Measurements from ENCODE around the gene BARHL1.

BARHL1 gene

DNA sequence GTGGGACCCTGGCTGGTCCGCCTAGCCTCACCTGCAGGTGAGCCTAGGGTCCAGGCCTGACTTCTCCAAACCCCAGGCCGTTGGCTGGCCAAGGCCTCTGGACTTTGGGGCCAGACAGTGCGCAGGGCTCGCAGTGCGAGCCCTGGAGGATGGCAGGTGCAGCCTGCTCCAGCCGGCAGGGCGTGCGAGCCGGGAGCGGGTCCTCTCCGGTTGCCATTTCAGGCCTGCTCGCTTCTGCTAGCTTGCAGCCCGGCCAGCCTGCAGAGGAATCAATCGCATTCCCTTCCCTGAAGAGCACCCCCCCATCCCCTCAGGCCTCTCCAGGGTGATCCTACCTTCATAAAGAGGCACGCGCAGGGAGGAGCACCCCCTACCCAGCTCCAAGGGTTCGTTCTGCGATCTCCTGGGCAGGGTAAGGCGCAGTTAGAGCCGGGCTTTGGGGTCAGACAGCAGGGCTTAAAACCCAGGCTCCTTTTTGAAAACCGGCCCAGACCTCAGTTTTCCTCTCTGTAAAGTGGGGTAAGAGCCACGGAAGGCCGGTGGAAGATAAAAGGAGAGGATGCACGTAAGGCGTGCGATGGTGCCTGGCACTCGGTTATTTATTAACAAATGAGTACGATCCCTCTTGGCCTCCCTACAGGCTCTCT lies 6.2 kb downstream of the BARHL1 start:
- DNase-seq, result no peak

DNA sequence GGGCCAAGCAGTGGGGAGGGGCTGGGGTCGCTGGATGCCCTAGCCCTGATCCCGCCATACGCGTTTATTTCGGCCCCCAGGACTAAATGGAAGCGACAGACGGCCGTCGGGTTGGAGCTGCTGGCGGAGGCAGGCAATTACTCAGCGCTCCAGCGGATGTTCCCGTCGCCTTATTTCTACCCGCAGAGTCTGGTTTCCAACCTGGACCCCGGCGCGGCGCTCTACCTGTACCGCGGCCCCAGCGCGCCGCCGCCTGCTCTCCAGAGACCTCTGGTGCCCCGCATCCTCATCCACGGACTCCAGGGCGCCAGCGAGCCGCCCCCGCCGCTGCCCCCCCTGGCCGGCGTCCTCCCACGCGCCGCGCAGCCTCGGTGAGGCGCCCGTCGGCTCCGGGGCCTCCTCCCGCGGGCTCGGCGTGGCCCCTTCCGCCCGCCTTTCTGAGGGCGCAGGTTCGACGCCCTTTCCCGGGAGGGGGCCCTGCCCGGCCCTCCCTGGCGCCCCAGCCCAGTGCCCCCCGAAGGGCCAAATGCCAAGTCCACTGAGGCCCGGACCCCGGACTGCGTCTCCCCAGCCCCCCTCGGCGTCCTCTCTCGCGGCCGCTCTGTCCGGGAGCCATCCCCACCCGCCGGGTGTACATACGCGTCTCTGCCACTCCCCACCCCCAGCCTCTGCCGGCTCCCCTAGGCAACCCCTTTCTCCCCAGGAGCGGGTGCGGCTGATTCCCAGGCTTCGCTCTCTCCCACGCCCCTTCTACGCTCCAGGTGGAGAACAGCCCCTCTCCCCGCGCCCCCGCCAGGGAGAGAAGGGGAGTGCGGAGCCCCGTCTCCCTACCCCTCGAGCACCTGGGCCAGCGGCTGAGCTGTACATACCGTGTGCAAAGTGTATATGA lies 7.0 kb downstream of the BARHL1 start:
- no peak for DNase-seq

- DNase-seq, result no peak
These were observed 7.6 kb downstream of the BARHL1 start for GRCh38 chr9:132590037-132590317.

DNA sequence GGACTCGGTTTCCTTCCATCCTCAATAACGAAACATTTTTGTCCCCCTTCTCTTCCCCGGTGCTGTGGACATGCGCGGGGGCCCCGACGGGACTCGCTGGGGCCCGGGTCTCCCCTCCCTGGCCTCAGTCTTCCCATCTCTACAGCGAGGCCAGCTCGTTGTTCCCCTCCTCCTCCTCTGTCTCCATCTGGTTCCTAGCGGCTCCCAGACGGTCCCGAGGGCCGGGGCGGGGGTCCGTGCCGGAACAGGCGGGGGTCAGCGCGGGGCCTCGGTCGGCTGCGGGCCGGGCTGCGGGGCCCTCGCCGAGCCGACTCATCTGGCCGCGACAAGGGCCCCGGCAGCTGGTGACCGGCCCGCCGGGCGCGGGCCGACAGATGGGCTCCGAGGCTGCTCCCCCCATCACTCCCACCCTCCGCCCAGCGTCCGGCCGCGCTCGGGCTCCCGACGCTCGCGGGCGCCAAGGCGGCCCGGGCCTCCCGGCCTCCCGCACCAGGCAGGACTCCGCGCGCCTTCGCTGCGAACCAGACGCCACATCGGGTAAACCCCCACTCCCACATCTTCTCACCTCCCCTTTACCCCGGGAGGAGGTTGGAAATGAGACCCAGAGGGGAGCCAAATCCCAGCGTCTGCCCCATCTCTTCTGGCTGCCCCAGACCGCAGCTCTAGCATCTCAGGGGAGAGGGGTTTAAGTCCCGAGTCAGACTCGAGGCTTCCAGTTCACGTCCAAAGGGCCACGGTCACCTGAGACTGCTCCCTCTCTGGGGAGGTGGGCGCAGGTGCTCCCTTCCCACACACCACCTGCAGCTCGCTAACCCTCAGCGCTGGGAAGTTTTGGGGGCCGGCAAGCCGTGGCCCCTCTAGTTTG lies 8.1 kb downstream of the BARHL1 start:
- no peak for DNase-seq

DNA sequence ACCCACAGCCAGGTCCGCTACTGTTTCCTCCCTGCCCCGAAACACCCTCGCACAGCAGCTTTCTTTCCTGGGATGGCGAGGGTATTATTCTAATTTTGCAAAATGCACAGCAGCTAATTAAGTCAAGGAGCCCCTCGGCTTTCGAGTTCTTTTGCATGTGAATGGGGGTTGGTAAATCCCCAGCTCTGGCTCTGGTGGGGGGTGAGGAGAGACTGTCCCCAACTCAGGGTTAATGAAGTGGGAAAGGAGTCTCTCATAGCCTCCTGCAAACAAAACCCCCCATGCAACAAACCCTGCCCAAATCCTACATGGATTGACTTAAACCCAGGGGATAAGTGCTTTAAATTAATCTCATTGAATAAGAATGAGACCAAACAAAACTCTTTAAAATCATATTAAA lies 8.8 kb downstream of the BARHL1 start:
- no peak for DNase-seq

DNA sequence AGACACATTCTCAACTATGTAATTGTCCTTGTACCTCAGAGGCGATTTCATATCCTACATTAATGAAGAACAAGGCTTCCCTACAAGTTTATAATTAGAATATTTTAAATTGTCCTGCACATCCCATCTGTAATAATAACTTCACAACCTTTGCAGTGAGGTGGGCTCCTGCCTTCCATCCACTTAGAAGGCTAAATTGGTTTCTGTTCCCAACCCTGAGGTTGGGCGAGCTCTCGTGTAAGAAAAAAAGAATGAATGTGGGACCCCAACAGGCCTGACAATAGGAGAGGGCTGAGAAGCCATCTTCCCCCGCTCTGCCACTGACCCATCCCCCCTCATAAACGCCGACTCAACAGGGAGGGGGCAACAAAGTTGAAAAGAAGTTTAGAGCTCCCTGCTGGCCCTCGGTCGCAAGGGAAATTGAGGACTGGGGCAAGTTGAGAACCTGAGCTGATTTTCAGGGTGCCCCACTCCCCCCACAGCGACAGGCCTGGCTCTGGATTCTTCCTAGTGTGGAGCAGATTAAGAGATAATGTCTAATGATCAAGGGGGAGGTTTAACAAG lies 9.4 kb downstream of the BARHL1 start:
- no peak for DNase-seq

GRCh38 chr9:132592451-132592850 lies 10.0 kb downstream of the BARHL1 start:
- DNase-seq, result no peak

DNA sequence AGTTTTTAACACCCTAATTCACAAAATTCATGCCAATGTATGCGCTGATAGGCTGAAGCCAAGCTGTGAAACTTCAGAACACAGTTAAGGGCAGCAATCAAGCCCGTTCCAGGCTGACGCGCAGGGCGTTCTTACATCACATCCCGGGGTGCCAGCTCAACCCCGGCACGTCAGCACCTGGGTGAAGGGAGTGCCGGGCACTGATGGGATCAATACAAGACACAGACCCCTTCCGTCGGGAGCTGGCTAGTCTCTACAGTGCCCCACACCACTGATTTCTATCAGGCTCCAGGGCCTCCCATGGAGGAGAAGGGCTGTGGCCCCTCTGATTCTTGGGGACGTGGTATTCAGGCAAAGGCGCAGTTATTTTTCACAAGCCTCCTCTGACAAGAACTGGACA lies 12.0 kb downstream of the BARHL1 start:
- no peak for DNase-seq

DNA sequence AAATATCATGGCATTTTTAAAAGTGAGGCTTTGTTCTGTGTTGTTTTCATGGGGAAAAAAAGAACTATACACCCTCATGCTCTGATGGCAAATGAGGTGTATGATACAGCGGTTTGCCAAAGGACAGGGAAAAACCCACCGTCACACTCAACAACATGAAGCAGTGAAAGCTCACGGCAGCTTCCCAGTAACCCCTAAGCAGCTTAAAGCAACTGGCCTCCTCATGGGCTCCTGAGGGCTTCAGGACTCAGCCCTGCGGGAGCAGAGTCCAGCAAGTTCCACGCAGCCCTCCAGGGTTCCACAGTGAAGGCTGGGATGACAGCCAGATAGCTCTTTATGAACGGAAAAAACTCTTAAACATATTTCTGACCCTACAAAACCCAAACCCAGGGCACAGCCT lies 12.9 kb downstream of the BARHL1 start:
- no peak for DNase-seq

DNA sequence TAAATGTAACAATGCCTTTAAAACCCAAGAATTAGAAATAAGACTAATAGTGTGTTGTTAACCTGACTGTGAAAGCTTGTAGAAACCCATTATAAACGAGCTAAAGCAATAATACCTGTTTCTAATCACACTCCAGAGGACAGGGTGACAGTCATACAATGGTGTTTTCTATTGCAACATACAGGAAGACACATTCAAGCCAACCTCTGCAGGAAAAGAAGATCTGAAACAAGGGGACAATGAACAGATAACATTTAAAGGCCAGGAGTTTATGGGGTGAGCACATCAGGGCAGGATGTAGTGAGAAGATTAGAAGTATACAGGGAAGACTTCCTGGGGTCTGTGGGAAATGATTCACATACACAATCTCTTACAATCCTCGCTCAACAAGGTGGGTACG lies 13.8 kb downstream of the BARHL1 start:
- no peak for DNase-seq

DNA sequence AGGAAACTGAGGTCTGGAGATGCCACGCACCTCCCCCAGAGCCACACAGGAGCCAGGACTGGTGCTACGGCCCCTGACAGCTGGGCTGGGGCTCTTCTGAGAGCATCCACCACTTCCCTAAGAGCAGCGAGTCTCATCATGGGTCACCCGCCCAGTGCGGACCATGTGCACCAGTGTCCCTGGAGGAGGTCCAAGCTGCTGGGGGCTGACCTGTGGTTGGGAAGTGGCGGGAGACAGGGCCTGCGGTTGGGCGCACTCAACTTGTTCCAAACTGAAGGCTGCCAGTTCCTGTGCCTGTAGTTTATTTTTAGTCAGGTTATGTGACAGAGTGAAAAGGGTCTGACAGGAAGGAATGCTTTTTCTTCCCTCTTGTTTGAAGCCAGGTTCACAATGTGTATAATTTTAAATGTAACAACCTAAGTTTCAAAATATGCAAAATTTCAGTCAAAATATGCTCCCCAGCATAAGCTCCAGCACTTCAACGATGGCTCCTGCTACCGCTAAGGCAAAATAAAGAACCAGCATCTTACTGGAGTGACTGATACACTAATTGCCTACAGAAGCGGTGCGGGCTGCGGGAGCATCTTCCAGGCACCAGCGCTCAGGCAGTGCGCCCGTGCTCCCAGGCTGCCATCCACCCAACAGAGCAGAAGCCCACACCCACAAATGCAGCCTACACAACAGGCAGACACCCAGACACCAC lies 14.8 kb downstream of the BARHL1 start:
- no peak for DNase-seq

DNA sequence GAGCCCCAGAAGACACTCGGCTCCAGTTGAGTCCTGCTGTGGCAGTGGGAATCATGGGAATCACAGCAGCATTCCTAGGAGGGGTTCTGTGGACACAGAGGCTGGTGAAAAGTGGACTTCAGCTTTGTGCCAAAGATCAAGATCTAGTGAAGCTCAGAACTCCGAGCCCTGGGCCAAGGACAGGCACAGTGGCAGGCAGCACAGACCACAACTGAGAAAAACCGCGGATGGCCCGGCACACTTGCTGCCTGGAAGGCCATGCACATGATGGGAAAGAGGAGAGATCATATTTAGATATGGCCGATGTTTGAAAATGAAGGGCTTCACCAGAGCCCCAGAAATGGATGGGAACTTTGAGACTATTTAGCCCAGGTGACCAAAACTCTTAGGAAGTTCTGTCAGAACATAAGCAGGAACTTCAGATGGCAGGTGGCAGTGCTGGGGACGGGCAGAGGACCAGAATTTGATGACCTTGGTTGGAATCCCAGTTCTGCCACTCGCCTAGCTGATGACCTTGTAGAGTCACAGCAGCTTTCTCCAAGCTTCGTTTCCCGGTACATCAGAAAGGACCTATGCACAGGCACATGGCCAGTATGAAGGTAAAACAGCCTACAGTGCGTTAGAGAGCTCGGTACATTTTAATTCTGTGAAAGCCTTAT lies 18.0 kb downstream of the BARHL1 start:
- no peak for DNase-seq

DNA sequence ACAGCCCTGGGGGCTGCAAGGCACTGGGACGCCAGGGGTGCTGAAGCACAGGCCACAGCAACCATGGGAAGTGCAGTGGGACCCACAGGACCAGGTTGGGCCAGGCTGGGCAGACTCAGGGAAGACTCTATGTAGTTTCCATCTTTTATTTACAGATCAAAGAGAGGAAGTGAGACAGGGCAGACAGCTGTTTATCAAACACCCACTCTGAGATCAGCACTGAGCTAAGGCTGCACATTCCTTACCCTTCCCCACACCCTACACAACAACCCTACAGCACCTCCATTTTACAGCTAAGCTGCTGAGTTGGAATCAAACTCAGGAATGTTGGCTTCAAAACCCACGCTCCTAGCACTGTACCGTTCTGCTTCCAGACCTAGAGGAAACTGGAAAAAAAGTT lies 19.8 kb downstream of the BARHL1 start:
- no peak for DNase-seq

GRCh38 chr9:132605387-132605786 lies 23.0 kb downstream of the BARHL1 start:
- DNase-seq, result no peak

- no peak for DNase-seq
These were observed 23.7 kb downstream of the BARHL1 start for GRCh38 chr9:132606066-132606465.

DNA sequence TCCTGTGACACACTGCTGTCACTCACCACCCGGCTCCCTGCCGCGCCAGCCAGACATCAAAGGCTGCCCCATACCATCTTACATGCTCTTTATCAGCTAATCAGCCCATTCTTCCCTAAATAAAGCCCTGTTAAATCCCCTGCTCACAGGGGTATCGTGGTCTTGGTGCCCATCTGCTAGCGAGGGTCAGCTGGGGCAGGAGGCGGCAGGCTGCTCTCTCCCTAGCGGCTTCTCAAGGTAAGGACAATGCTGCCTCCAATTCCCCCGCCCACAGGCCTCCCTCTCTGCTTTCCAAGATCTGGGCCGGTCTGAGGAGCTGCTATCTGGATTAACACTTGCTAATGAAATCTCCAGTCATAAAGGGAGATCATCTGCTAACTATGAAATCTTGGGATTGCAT lies 26.8 kb downstream of the BARHL1 start:
- DNase-seq, result no peak

DNA sequence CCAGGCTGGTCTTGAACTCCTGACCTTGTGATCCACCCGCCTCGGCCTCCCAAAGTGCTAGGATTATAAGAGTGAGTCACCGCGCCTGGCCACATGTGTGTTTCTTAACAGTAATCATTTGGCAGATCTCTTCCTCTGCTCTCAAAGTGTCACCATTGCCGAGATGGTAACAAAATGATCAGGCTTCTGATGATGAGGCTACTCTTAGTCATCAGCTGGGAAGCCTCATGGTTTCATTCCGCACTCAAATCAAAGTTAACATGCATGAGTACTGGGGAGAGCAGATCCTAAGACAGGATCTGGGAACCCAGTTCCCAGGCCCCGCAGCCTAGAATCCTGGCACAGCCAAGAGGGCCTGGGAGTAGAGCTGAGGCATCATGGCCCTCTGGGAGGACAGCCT lies 27.4 kb downstream of the BARHL1 start:
- no peak for DNase-seq

GRCh38 chr9:132610661-132611060 lies 28.3 kb downstream of the BARHL1 start:
- no peak for DNase-seq

DNA sequence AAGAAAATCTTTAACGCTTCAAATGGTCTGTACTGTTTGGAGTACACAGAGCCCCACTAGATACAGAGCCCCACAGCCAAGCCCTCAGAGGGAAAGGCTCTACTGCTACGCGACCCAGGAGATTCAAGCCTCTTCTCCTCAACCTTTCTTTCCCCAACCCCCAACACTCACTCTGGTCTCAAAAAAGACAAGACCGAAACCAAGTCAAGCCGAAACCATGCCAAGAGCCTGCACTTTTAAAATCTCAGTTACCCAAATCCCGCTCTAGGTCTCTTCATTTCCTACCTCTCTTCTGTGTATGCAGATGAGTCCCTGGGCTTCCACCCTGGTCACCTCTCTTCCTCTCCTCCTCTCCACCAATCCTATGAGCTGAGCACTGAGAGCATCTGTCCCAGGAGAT lies 31.9 kb downstream of the BARHL1 start:
- no peak for DNase-seq

DNA sequence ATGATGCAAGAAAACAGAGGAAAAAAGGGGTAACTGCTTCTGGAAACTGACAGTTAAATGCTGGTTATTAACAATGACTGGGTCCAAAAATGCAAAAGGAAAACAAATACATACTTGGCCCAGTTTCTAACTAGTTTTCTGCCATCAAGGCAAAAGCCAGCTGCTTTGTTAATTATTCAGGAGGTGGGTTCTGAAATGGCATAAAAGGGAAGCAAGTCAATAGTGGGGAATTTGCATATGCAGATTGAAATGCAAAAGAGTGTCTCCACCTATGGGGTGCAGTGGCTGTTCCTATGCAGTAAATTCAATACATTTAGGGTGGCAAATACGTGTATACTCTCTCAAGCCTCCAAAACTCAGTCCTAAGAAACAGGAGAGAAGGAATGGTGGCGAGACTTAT lies 33.4 kb downstream of the BARHL1 start:
- DNase-seq, result no peak

DNA sequence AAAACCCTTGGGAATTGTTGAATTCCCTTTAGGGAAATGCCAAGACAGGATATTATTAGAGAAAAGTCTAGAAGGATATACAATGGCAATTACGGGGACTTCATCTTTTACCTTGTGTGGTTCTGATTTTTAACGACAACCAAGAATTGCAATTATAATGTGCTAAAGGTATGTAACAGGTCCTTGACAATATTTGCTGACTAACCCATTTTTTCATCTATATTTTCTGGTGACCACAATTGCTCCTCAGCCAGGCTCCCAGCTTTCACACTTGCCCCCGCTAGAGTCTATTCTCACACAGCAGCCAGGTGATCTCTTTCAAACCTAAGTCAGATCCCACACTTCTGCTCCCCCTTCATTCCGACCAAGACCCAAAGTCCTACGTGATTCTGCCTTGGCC lies 34.3 kb downstream of the BARHL1 start:
- no peak for DNase-seq

DNA sequence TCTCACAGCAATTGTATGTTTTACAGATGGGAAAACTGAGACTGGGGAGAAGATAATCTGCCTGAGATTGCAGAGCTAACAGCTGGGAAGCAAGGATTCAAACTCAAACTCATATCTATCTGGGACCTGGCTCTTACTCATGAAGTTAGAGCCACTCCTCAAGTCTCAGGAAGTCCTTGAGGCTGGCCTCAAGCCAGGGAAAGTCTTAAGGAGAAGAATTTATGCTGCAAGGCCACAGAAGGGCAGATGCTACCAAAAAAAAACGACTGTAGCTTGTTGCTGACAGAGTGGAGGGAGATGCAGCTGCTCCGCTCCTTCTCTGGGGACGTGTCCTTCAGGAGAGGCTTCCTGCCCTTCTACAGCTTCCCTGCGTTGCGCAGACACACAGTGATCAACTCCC lies 39.8 kb downstream of the BARHL1 start:
- no peak for DNase-seq

All from stimulated activated naive CD4-positive, alpha-beta T cell (primary cell).